ENCODE data around the gene PERM1.

DNA sequence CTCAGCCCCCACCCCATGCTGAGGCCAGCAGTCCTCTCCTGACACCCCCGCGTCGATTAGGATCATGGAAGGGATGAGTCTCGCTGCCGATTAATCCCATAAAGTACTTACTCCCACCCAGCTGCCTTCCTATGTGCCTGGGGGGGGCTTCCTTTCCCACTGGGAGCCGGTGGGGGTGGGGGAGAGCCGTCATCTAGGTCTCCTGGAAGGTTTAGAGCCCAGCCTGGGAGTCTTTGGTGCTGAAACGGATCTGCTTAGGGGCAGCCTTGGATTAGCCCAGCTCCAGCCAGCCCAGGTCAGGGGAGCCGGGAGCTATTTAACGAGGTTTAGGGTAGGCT, 48.3 kb downstream of the PERM1 start:
- TF ChIP-seq, protein P1, sequence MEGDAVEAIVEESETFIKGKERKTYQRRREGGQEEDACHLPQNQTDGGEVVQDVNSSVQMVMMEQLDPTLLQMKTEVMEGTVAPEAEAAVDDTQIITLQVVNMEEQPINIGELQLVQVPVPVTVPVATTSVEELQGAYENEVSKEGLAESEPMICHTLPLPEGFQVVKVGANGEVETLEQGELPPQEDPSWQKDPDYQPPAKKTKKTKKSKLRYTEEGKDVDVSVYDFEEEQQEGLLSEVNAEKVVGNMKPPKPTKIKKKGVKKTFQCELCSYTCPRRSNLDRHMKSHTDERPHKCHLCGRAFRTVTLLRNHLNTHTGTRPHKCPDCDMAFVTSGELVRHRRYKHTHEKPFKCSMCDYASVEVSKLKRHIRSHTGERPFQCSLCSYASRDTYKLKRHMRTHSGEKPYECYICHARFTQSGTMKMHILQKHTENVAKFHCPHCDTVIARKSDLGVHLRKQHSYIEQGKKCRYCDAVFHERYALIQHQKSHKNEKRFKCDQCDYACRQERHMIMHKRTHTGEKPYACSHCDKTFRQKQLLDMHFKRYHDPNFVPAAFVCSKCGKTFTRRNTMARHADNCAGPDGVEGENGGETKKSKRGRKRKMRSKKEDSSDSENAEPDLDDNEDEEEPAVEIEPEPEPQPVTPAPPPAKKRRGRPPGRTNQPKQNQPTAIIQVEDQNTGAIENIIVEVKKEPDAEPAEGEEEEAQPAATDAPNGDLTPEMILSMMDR (IDR thresholded peaks at IDR 0.05) = no peak
- TF ChIP-seq EZH2 (IDR thresholded peaks at IDR 0.05; ENCODE audit: borderline replicate concordance, insufficient read depth, low read depth, low read length, poor library complexity, severe bottlenecking) = no peak
